Astrocyte (in vitro differentiated cells and primary cell): ENCODE results near the gene MYO3B. TPM values are rescaled to one million over a fixed set of nuclear protein-coding genes. Genes with fewer than 3 reads are reported as not detected.

ENCODE experiments used
- DNase-seq: peaks from one replicate; pipeline ENCODE4 v3.0.0-alpha.2; 2010; ENCODE audit warnings: low read depth
- FAIRE-seq: peaks from 2 replicates; lab custom pipeline; 2011; peaks lifted over from hg19 to GRCh38; lab: Jason Lieb, UNC
- H2AFZ ChIP-seq: 2 replicates; pipeline ENCODE4 v1.6.0; 2012; ENCODE audit warnings: low read depth, low read length, inconsistent platforms
- H3K27ac ChIP-seq: 2 replicates; pipeline ENCODE4 v1.5.1; 2011; ENCODE audit warnings: low read depth, low read length, inconsistent platforms
- H3K27me3 ChIP-seq: 2 replicates; pipeline ENCODE4 v1.6.0; 2011; ENCODE audit warnings: low read length, inconsistent platforms; ENCODE audit not compliant: insufficient read depth
- H3K36me3 ChIP-seq: 2 replicates; pipeline ENCODE4 v1.5.1; 2011; ENCODE audit warnings: low read length, inconsistent platforms; ENCODE audit not compliant: insufficient read depth
- H3K4me1 ChIP-seq: 2 replicates; pipeline ENCODE4 v1.5.1; 2011; ENCODE audit warnings: low read length, inconsistent platforms; ENCODE audit not compliant: insufficient read depth
- H3K4me2 ChIP-seq: 2 replicates; pipeline ENCODE4 v1.6.0; 2012; ENCODE audit warnings: low read length, inconsistent platforms
- H3K4me3 ChIP-seq: 2 replicates; pipeline ENCODE4 v1.5.1; 2011; ENCODE audit warnings: low read depth, mild to moderate bottlenecking, low read length, inconsistent platforms; ENCODE audit not compliant: insufficient read depth
- H3K79me2 ChIP-seq: 2 replicates; pipeline ENCODE4 v1.6.0; 2012; ENCODE audit warnings: mild to moderate bottlenecking, low read length, inconsistent platforms; ENCODE audit not compliant: insufficient read depth
- H3K9ac ChIP-seq: 2 replicates; pipeline ENCODE4 v1.6.0; 2012; ENCODE audit warnings: mild to moderate bottlenecking, low read length, inconsistent platforms
- H3K9me3 ChIP-seq: 2 replicates; pipeline ENCODE4 v1.5.1; 2012; ENCODE audit warnings: low read depth, mild to moderate bottlenecking, low read length, inconsistent platforms; ENCODE audit not compliant: insufficient read depth
- H4K20me1 ChIP-seq: 2 replicates; pipeline ENCODE4 v1.6.0; 2012; ENCODE audit warnings: low read length, inconsistent platforms; ENCODE audit not compliant: insufficient read depth
- H3K27ac Mint-ChIP-seq: one replicate; pipeline ENCODE4 v1.8.0; 2021; ENCODE audit warnings: mild to moderate bottlenecking, mixed read lengths; ENCODE audit not compliant: unreplicated experiment
- H3K27me3 Mint-ChIP-seq: one replicate; pipeline ENCODE4 v1.8.0; 2021; ENCODE audit warnings: low read depth, mixed read lengths; ENCODE audit not compliant: unreplicated experiment
- H3K36me3 Mint-ChIP-seq: one replicate; pipeline ENCODE4 v1.8.0; 2021; ENCODE audit warnings: low read depth, mixed read lengths; ENCODE audit not compliant: unreplicated experiment
- H3K4me1 Mint-ChIP-seq: one replicate; pipeline ENCODE4 v1.8.0; 2021; ENCODE audit warnings: low read depth, mixed read lengths; ENCODE audit not compliant: unreplicated experiment
- H3K4me3 Mint-ChIP-seq: one replicate; pipeline ENCODE4 v1.8.0; 2021; ENCODE audit warnings: mild to moderate bottlenecking, moderate library complexity, mixed read lengths; ENCODE audit not compliant: unreplicated experiment
- H3K9me3 Mint-ChIP-seq: one replicate; pipeline ENCODE4 v1.8.0; 2021; ENCODE audit warnings: mild to moderate bottlenecking, mixed read lengths; ENCODE audit not compliant: unreplicated experiment
- CTCF ChIP-seq: IDR thresholded peaks from 2 replicates; pipeline ENCODE4 v1.5.1; 2011; ENCODE audit warnings: low read depth, mild to moderate bottlenecking, inconsistent platforms, low read length, moderate library complexity; ENCODE audit not compliant: insufficient read depth
- EZH2 ChIP-seq: IDR thresholded peaks from 2 replicates; pipeline ENCODE4 v1.6.1; 2012; ENCODE audit warnings: mild to moderate bottlenecking, low read length, inconsistent platforms; ENCODE audit not compliant: insufficient read depth
- total RNA-seq: library from RNA; stranded (reverse); gene quantifications from 2 replicates; pipeline ENCODE4 v1.2.1, GENCODE V29; 2021

The MYO3B gene
- total RNA-seq, 1 donor from 2014 or later, result not detected

DNA sequence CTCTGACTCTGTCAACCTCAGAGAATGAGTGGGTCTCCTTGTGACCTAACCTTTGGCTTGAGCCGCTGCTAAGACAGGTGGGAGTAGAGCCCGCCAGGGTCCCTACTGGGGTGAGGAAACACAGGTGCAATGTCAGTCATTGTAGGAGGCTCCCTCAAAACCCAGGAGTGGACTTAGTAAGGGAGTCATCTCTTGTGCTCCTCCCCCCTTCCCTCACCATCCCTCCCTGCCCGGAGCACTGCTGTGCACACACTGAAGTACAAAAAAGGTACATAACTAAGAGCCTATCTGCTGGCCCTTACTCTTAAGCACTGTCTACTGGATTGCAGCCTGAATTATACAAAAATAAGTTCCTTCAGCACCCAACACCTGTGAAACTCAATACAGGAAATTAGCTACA lies 77.2 kb downstream of the MYO3B start:
- H2AFZ ChIP-seq, result no peak overlapping the region
- no peaks in the 10 kb centered on the region for H3K27me3 ChIP-seq
- Mint-ChIP-seq H3K9me3 (peaks cover 4% of the 10 kb centered on the region), H3K36me3 (no peaks in the 10 kb centered on the region), H3K27me3 (peaks cover 2% of the 10 kb centered on the region), H3K27ac (no peak overlapping the region), H3K4me3 (no peak overlapping the region), H3K4me1 (peaks cover 22% of the 10 kb centered on the region)
- DNase-seq (no peak), FAIRE-seq (no peak)
- H3K36me3 ChIP-seq, result no peaks in the 10 kb centered on the region
- H3K9ac ChIP-seq, result no peak overlapping the region
- no peak overlapping the region for H3K4me2 ChIP-seq
- no peak for TF ChIP-seq EZH2
- TF ChIP-seq CTCF, result no peak
- no peak overlapping the region for H3K27ac ChIP-seq
- no peaks in the 10 kb centered on the region for H3K9me3 ChIP-seq
- no peaks in the 10 kb centered on the region for H3K4me1 ChIP-seq
- H3K4me3 ChIP-seq, result no peak overlapping the region
- no peaks in the 10 kb centered on the region for H4K20me1 ChIP-seq
- H3K79me2 ChIP-seq, result no peaks in the 10 kb centered on the region

DNA sequence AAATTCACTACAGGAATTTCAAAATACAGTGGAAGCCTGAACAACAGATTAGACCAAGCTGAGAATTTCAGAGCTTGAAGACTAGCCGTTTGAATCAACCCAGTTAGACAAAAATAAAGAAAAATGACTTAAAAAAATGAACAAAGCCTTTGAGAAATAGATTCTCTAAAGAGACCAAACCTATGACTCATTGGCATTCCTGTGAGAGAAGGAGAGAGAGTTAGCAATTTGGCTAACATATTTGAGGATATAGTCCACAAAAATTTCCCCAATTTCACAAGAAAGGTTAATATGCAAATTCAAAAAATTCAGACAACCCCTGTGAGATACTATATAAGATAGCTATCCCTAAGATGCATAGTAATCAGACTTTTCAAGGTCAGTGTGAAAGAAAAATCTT lies 78.0 kb downstream of the MYO3B start:
- Histone ChIP-seq H3K9ac (no peak overlapping the region), H4K20me1 (no peaks in the 10 kb centered on the region), H3K27me3 (no peaks in the 10 kb centered on the region), H3K4me2 (no peak overlapping the region), H3K4me3 (no peak overlapping the region), H3K27ac (no peak overlapping the region), H3K79me2 (no peaks in the 10 kb centered on the region), H3K4me1 (no peaks in the 10 kb centered on the region), H3K9me3 (no peaks in the 10 kb centered on the region), H3K36me3 (no peaks in the 10 kb centered on the region), H2AFZ (no peak overlapping the region)
- H3K4me1 Mint-ChIP-seq, result peaks cover 22% of the 10 kb centered on the region
- no peak overlapping the region for H3K4me3 Mint-ChIP-seq
- peaks cover 4% of the 10 kb centered on the region for H3K9me3 Mint-ChIP-seq
- TF ChIP-seq EZH2 (no peak), CTCF (no peak)
- no peak for FAIRE-seq
- peak; percentile 67 for DNase-seq
- H3K27me3 Mint-ChIP-seq, result peaks cover 2% of the 10 kb centered on the region
- no peaks in the 10 kb centered on the region for H3K36me3 Mint-ChIP-seq
- H3K27ac Mint-ChIP-seq, result peak overlapping the region; percentile 24

DNA sequence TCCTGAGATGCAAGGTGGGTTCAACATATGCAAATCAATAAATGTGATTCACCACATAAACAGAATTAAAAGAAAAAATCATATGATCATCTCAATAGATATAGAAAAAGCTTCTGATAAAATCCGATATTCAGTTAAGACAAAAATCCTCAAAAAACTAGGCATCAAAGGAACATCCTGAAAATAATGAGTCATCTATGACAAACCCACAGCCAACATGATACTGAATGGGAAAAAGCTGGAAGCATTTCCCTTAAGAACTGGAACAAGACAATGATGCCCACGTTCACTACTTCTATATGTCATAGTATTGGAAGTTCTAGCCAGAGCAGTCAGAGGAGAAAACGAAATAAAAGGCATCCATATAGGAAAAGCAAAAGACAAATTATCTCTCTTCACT lies 80.4 kb downstream of the MYO3B start:
- FAIRE-seq (no peak), DNase-seq (no peak)
- Histone ChIP-seq H3K4me2 (no peak overlapping the region), H3K27me3 (no peaks in the 10 kb centered on the region), H2AFZ (no peak overlapping the region), H4K20me1 (no peaks in the 10 kb centered on the region), H3K4me1 (no peaks in the 10 kb centered on the region), H3K9me3 (no peaks in the 10 kb centered on the region), H3K4me3 (no peak overlapping the region), H3K79me2 (no peaks in the 10 kb centered on the region), H3K9ac (no peak overlapping the region), H3K36me3 (no peaks in the 10 kb centered on the region), H3K27ac (no peak overlapping the region)
- Mint-ChIP-seq H3K27ac (no peak overlapping the region), H3K4me3 (no peak overlapping the region), H3K4me1 (peaks cover 22% of the 10 kb centered on the region), H3K36me3 (no peaks in the 10 kb centered on the region), H3K9me3 (no peaks in the 10 kb centered on the region), H3K27me3 (peaks cover 1% of the 10 kb centered on the region)
- TF ChIP-seq CTCF (no peak), EZH2 (no peak)
